IPS-NIHi7 (cell line): Measurements from ENCODE around the gene CMTM6.
"Not testable (repeated sequence)": the region's sequence is repeated elsewhere in the genome, so short reads cannot be mapped to it uniquely, and the experiment has no call there.

ENCODE experiments used
- DNase-seq: peaks from one replicate; pipeline ENCODE4 v3.0.0; 2012; ENCODE audit warnings: mixed read lengths; ENCODE audit errors: extremely low spot score

Gene CMTM6

DNA sequence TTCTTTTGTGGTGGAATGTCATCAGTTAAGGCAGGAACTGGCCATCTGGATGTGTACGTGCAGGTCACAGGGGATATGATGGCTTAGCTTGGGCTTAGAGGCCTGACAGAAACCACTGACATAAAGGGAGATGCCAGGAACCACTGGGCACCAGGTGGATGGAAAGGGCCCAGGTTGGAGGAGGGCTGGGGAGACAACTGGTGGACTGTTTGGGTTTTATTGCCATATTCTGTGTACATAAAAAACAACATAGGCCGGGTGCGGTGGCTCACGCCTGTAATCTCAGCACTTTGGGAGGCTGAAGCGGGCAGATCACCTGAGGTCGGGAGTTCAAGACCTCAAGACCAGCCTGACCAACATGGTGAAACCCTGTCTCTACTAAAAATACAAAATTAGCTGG is 35.8 kb downstream of the CMTM6 start:
- DNase-seq: not testable (repeated sequence)

DNA sequence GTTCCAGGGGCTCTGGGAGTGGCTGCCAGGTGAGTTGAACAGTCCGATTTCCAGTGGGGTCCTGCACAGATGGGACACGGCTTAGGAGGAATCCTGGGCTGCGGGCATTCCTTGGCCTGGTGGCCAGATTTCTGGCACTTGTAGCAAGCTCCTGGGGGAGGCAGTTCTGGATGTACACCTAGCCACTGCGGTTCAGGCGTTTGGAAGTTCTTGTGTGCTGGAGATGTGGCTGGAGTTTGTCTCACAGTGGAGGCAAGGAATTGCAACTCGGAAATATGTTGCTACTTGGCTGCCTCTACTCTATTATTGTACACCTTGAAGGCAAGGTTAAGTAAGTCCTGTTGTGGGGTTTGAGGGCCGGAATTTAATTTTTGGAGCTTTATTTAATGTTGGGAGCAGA is 37.9 kb downstream of the CMTM6 start:
- DNase-seq: not testable (repeated sequence)

- DNase-seq: not testable (repeated sequence)
Measured at GRCh38 chr3:32463415-32463814, 39.2 kb downstream of the CMTM6 start.

DNA sequence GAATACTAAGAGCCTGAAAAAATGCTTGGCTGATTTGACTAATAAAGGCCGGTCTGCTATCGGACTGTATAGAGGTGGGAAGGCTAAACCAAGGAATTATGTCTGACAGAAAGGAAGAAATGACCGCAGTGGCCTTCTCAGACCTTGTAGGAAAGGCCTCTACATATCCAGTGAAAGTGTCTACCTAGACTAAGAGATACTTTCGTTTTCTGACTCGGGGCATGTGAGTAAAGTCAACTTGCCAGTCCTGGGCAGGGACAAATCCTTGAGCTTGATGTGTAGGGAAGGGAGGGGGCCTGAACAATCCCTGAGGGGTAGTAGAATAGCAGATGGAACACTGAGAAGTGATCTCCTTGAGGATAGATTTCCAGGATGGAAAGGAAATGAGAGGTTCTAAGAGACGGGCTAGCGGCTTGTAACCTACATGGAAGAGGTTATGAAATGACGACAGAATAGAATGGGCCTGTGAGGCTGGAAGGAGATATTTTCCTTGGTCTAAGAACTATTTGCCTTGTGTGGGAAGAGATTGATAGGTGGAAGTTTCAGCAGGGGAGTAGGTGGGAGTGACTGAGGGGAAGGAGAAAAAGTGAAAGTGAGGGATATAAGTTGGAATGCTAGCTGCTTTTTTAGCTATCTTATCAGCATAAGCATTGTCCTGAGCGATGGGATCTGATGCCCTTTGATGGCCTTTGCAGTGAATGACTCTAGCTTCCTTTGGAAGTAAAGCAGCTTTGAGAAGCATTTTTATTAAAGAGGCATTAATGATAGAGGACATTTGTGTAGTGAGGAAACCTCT is 40.3 kb downstream of the CMTM6 start:
- not testable (repeated sequence) for DNase-seq

GRCh38 chr3:32460817-32461496 is 41.7 kb downstream of the CMTM6 start:
- not testable (repeated sequence) for DNase-seq

GRCh38 chr3:32460031-32460749 is 42.5 kb downstream of the CMTM6 start:
- DNase-seq: peak; percentile 84

DNA sequence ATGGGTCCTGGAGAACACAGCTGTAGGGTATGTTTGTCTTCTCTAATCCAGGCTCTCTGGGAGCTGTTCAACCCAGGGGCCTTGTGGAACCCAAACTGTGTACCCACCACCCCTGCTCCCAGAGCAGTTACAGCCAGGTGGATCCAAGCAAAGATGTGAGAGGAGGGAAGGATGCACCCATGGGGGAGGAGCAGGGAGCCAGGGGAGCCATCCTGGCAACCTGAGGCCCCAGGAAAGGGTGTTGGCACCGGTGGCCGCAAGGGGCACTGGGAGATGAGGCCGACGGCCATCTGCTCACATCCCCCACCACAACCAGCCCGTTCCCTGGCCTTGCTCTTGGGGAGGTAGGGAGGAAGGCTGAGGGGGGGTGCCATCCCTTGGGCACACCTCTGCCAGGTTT is 43.2 kb downstream of the CMTM6 start:
- DNase-seq: peak; percentile 7

DNA sequence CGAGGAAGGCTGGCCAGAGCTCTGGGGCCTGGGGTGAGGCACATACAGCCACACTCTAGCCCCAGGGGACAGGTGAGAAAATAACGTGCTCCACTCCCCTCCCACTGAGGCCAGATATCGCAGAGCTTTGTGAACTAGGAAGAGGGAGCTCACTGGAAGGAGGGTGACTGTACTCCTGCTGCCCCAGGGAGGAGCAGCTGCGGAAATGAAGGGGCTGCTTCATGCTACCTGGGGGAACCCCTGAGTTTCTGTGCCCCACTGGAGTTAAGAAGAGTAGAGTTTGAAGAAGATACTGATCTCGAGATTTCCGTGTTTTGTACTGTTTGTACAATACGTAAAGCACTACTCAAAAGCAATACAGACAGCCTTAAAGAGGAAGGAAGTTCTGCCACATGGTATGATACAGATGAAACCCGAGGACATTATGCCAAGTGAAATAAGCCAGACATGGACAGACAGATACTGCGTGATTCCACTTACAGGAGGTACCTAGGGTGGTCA is 44.6 kb downstream of the CMTM6 start:
- DNase-seq: peak; percentile 17

DNA sequence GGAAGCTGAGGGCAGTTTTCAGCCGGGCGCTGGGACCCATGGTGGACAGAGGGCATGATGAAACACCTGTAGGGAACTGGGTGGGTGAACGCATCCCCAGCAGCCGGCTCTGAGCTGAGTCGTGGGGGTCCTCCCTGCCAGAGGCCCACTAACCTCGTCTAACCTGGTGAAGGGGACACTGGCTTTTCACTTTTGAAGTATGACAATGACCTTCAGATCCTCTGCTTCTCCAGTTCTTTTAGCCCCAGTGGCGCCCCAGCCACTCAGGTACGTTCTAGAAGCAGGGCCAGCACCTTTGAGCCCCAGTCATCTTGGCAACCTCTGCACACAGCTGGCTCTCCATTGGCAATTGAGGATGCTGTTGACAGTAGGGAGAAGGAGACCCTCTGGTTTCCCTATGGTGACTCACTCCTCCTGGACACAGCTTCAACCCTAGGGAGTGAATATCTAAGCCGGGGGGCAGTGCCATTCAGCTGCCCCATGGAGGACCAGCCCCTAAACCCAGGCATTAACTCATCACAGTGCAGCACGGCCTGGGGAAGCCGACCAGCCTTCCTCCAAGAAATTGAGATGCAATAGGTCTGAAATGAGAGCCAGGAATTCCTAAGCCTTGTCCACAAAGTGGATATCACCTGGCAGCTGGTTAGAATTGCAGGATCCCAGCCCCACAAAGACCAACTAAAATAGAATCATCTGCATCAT is 46.1 kb downstream of the CMTM6 start:
- peak; percentile 7 for DNase-seq

DNA sequence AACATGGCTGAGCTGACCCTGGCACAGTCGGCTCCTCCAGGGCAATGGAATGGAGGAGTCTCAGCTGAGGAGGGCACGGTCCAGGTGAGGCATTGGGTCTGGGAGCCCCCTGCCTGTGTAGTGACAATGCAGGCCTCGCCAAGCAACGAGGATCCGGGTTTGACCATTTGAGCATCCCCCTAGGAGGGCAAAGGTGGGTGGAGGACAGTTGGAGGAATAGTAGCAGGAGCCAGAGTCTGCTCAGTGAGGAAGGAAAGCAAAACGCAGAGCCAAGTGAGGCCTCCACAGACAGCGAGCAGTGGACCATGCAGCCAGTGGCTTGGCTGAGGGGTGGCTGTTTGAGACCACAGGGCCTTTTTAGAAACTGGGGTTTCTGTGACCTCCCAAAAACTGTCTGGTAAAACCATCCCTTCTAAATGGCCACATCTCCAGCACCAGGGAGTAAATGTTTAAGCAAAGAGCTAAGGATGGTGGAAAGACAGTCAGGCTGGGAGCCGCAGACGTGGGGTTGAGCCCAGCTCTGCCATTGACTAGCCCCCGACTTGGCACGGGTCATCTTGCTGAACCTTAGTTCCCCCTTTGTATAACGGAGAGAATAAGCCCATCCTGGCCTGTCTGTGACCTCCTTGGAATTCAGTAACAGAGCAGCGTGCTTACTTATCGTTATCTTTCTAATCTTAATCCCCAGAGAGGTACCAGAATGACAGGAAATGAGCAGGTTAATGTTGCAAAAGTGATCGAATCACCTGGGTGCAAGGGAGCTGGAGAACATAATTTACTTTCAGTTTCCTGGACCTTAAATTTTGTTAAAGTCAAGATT is 46.8 kb downstream of the CMTM6 start:
- peak; percentile 7 for DNase-seq

- peak; percentile 13 for DNase-seq
Measured at GRCh38 chr3:32454731-32455608, 47.7 kb downstream of the CMTM6 start.

GRCh38 chr3:32454111-32454510 is 48.5 kb downstream of the CMTM6 start:
- peak; percentile 5 for DNase-seq

GRCh38 chr3:32453346-32453745 is 49.3 kb downstream of the CMTM6 start:
- DNase-seq: no peak

- no peak for DNase-seq
Measured at GRCh38 chr3:32452009-32452408, 50.6 kb downstream of the CMTM6 start.

- DNase-seq: peak; percentile 4
Measured at GRCh38 chr3:32450992-32451659, 51.5 kb downstream of the CMTM6 start.

- no peak for DNase-seq
Measured at GRCh38 chr3:32450426-32450825, 52.2 kb downstream of the CMTM6 start.

- DNase-seq: peak; percentile 2
Measured at GRCh38 chr3:32449691-32450090, 53.0 kb downstream of the CMTM6 start.

- peak; percentile 6 for DNase-seq
Measured at GRCh38 chr3:32448686-32449474, 53.8 kb downstream of the CMTM6 start.
